AG04450 (cell line): ENCODE measurements around the gene FAM163A. TPM values are rescaled to one million over a fixed set of nuclear protein-coding genes. Genes with fewer than 3 reads are reported as not detected.
"Not testable (repeated sequence)": the region's sequence is repeated elsewhere in the genome, so short reads cannot be mapped to it uniquely, and the experiment has no call there.

Experiments used
- CTCF ChIA-PET: fragments of 300-600, 350-600 bp; formaldehyde crosslinking; extraction: SDS; loops from one replicate; lab custom pipeline; 2022; ENCODE audit warnings: antibody characterized with exemption, inconsistent platforms; lab: Charles Lee
- POLR2A ChIA-PET: fragments of 350-600 bp; formaldehyde crosslinking; extraction: SDS; loops from one replicate; lab custom pipeline; 2021; ENCODE audit warnings: antibody characterized with exemption, inconsistent platforms; lab: Yijun Ruan, JAX
- DNase-seq: peaks from one replicate; pipeline ENCODE4 v3.0.0-alpha.2; 2011; ENCODE audit warnings: low read depth, low spot score
- H3K27ac ChIP-seq: one replicate; pipeline ENCODE4 v1.5.1; 2012; ENCODE audit warnings: low read depth, low read length, control low read depth
- H3K27me3 ChIP-seq: one replicate; pipeline ENCODE4 v1.6.0; 2012; ENCODE audit warnings: low read length; ENCODE audit not compliant: control insufficient read depth, insufficient read depth
- H3K4me3 ChIP-seq: 2 replicates; pipeline ENCODE4 v1.5.1; 2011; ENCODE audit warnings: mild to moderate bottlenecking, low read depth, low read length, control low read depth
- H3K9me3 ChIP-seq: 2 replicates; pipeline ENCODE4 v1.5.1; 2012; ENCODE audit warnings: low read length; ENCODE audit not compliant: control insufficient read depth, insufficient read depth
- CTCF ChIP-seq: IDR thresholded peaks from 2 replicates; pipeline ENCODE4 v1.5.1; 2011; ENCODE audit warnings: low read depth, low read length, control low read depth, inconsistent platforms
- polyA plus RNA-seq: library from polyadenylated mRNA; depleted of rRNA; stranded (reverse); fragments of >200 nt; gene quantifications from 2 replicates; pipeline ENCODE4 v1.2.3, GENCODE V29; 2011

FAM163A gene
- polyA plus RNA-seq, 1 experiment, result not detected

- no peak overlapping the region for H3K4me3 ChIP-seq
- CTCF ChIA-PET, result interaction anchor here (1.1 to 2.7 kb wide), 5 partner anchors 14 to 625 kb away, joined by 3 to 14 read pairs (median 5); no protein-coding TSS in a partner anchor
These were observed 110.0 kb downstream of the FAM163A start for GRCh38 chr1:179853102-179853501.

GRCh38 chr1:179855831-179856230 is 112.7 kb downstream of the FAM163A start:
- CTCF ChIA-PET, result interaction anchor here (1.6 kb wide), 1 partner anchor 12 kb away, joined by 4 read pairs; no protein-coding TSS in a partner anchor
- H3K27me3 ChIP-seq, DNase-seq, H3K4me3 ChIP-seq, H3K27ac ChIP-seq, POLR2A ChIA-PET, H3K9me3 ChIP-seq: not testable (repeated sequence)

More at GRCh38 chr1:179853102-179853501, 110.0 kb downstream of the FAM163A start:
- DNase-seq, result no peak
- POLR2A ChIA-PET, result no interaction called here
- no peak for TF ChIP-seq CTCF
- Histone ChIP-seq H3K27me3 (no peaks in the 10 kb centered on the region), H3K9me3 (no peaks in the 10 kb centered on the region), H3K27ac (no peak overlapping the region)

GRCh38 chr1:179856296-179856695 is 113.2 kb downstream of the FAM163A start:
- Histone ChIP-seq H3K27me3 (no peaks in the 10 kb centered on the region), H3K4me3 (no peak overlapping the region), H3K9me3 (no peaks in the 10 kb centered on the region), H3K27ac (no peak overlapping the region)
- POLR2A ChIA-PET, result no interaction called here
- TF ChIP-seq CTCF, result no peak
- CTCF ChIA-PET, result interaction anchor here (1.6 kb wide), 1 partner anchor 11 kb away, joined by 4 read pairs; no protein-coding TSS in a partner anchor
- DNase-seq, result no peak

GRCh38 chr1:179857009-179857408 is 113.9 kb downstream of the FAM163A start:
- no peak overlapping the region for H3K27ac ChIP-seq
- no peak for TF ChIP-seq CTCF
- CTCF ChIA-PET, result interaction anchor here (1.6 kb wide), 1 partner anchor 10 kb away, joined by 4 read pairs; no protein-coding TSS in a partner anchor

GRCh38 chr1:179860652-179861051 is 117.6 kb downstream of the FAM163A start:
- Histone ChIP-seq H3K9me3 (no peaks in the 10 kb centered on the region), H3K27ac (no peak overlapping the region), H3K4me3 (no peak overlapping the region), H3K27me3 (no peaks in the 10 kb centered on the region)
- ChIA-PET CTCF (interaction anchor here (1.8 kb wide), 1 partner anchor 46 kb away, joined by 5 read pairs; no protein-coding TSS in a partner anchor), POLR2A (no interaction called here)
- DNase-seq, result no peak
- TF ChIP-seq CTCF, result no peak

More at GRCh38 chr1:179857009-179857408, 113.9 kb downstream of the FAM163A start:
- no peak for DNase-seq
- no peak overlapping the region for H3K4me3 ChIP-seq
- no peaks in the 10 kb centered on the region for H3K9me3 ChIP-seq
- H3K27me3 ChIP-seq, result no peaks in the 10 kb centered on the region
- POLR2A ChIA-PET, result no interaction called here
